Natural killer cell (primary cell): ENCODE data around the gene KCP. TPM values are rescaled to one million over a fixed set of nuclear protein-coding genes. Genes with fewer than 3 reads are reported as not detected.
A peak's percentile ranks its signal among the peaks of the same experiment; 100 is the strongest.

Experiments
- ATAC-seq, 3 donors: fragments of 150-1000 bp in 2 of 3; fragments of 200-7000 bp in 1 of 3; cut with Tn5 transposase; 1 replicate in 1 of 3; 2 replicates in 2 of 3; pipeline ENCODE4 v1.10.0; 2021; ENCODE audit warnings: mild to moderate bottlenecking in 2 of 3, moderate library complexity in 2 of 3
- DNase-seq, 2 donors: peaks; one replicate each; pipeline versions ENCODE4 v3.0.0 to v3.0.0-alpha.2; 2013 to 2021; ENCODE audit warnings: mixed read lengths in 1 of 2
- H3K27ac ChIP-seq: one replicate; pipeline ENCODE4 v1.5.1; 2013; ENCODE audit warnings: mild to moderate bottlenecking, low read length
- H3K27me3 ChIP-seq: one replicate; pipeline ENCODE4 v1.6.1; 2013; ENCODE audit warnings: low read length; ENCODE audit not compliant: control insufficient read depth, insufficient read depth
- H3K36me3 ChIP-seq: one replicate; pipeline ENCODE4 v1.6.1; 2013; ENCODE audit warnings: low read length; ENCODE audit not compliant: control insufficient read depth, insufficient read depth
- H3K4me1 ChIP-seq: one replicate; pipeline ENCODE4 v1.6.1; 2013; ENCODE audit warnings: low read length; ENCODE audit not compliant: control insufficient read depth, insufficient read depth
- H3K4me3 ChIP-seq: one replicate; pipeline ENCODE4 v1.5.1; 2013; ENCODE audit warnings: low read length
- H3K9me3 ChIP-seq: one replicate; pipeline ENCODE4 v1.6.1; 2013; ENCODE audit warnings: low read length; ENCODE audit not compliant: control insufficient read depth, insufficient read depth
- H3K27ac Mint-ChIP-seq, 2 donors: one replicate each; pipeline ENCODE4 v1.8.0; 2022; ENCODE audit warnings: mild to moderate bottlenecking in 2 of 2, mixed read lengths in 2 of 2, moderate library complexity in 1 of 2
- H3K27me3 Mint-ChIP-seq, 2 donors: one replicate each; pipeline ENCODE4 v1.8.0; 2022; ENCODE audit warnings: low read depth in 2 of 2, mixed read lengths in 2 of 2
- H3K36me3 Mint-ChIP-seq: one replicate; pipeline ENCODE4 v1.8.0; 2022; ENCODE audit warnings: mixed read lengths
- H3K4me1 Mint-ChIP-seq, 2 donors: one replicate each; pipeline ENCODE4 v1.8.0; 2022; ENCODE audit warnings: mixed read lengths in 2 of 2
- H3K4me3 Mint-ChIP-seq: one replicate; pipeline ENCODE4 v1.8.0; 2022; ENCODE audit warnings: mild to moderate bottlenecking, moderate library complexity, mixed read lengths
- H3K9me3 Mint-ChIP-seq, 2 donors: one replicate each; pipeline ENCODE4 v1.8.0; 2022; ENCODE audit warnings: mixed read lengths in 2 of 2
- WGBS: methylation state at CpG from one replicate; pipeline ENCODE4 v1.1.7; 2013; ENCODE audit warnings: missing lambda C conversion rate; ENCODE audit not compliant: insufficient coverage; 5-methylcytosine and 5-hydroxymethylcytosine counted together
- intact Hi-C: fragments of 100-400 bp; cut with micrococcal nuclease; formaldehyde crosslinking; loops from one replicate; pipeline ENCODE4 v1.14.2; 2022
- total RNA-seq, 4 donors: library from RNA; stranded (reverse); fragments of 120-200 nt in 1 of 4; gene quantifications; one replicate each; pipeline versions ENCODE4 v1.2.3 to v1.2.4, GENCODE V29; 2013 to 2022
- TF ChIP-seq, protein P1 (sequence below): fragments of 200-600 bp; IDR thresholded peaks from one replicate; pipeline ENCODE4 v1.8.0; 2022; ENCODE audit warnings: antibody characterized with exemption

KCP gene
- total RNA-seq, 3 donors from 2014 or later (not counting 1 experiment from before 2014, with no cell fraction given), result 0.49 to 0.95 TPM; not detected in 1

DNA sequence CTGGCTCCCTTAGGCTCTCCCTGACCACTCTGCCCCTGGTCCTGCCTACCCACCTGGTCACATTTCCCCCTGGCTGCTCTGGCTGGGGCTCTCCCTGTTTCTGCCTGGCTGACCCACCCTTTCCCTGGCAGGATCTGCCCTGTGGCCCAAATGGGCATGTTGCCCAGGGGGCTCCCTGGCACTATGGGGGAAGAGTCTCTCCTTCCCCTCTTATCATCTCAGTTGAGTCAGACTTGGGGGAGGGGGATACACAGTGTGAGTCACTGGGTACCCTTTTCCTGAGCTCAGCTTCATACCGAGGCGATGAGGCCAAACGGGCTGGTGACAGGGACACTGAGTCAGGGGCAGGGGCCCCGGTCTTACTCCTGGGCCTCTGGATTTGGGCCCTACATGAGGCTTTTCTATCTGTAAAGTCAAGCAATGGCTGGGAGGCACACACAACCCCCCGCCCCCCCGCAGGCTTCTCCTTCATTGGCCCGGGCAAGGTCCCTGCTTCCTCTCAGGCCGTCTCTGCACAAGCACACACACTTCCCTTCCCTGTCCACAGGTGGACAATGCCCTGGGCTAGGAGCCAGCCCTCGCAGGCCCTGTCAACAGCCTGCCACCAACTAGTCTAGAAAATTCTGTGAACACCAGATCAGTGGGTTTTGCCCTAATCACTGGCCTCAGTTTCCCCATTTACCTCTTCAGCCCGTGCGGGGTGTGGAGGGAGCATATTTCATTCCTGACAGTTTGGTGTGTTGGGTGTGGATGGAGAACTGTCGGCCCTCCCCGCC lies 80.9 kb downstream of the KCP start:
- peak overlapping the region; percentile 40 for H3K4me3 Mint-ChIP-seq
- H3K9me3 Mint-ChIP-seq, result no peaks in the 10 kb centered on the region
- DNase-seq, result no peak
- Histone ChIP-seq H3K27me3 (peaks cover 25% of the 10 kb centered on the region), H3K27ac (no peak overlapping the region), H3K9me3 (no peaks in the 10 kb centered on the region), H3K4me3 (no peak overlapping the region), H3K4me1 (peaks cover 22% of the 10 kb centered on the region), H3K36me3 (no peaks in the 10 kb centered on the region)
- TF ChIP-seq, protein P1, sequence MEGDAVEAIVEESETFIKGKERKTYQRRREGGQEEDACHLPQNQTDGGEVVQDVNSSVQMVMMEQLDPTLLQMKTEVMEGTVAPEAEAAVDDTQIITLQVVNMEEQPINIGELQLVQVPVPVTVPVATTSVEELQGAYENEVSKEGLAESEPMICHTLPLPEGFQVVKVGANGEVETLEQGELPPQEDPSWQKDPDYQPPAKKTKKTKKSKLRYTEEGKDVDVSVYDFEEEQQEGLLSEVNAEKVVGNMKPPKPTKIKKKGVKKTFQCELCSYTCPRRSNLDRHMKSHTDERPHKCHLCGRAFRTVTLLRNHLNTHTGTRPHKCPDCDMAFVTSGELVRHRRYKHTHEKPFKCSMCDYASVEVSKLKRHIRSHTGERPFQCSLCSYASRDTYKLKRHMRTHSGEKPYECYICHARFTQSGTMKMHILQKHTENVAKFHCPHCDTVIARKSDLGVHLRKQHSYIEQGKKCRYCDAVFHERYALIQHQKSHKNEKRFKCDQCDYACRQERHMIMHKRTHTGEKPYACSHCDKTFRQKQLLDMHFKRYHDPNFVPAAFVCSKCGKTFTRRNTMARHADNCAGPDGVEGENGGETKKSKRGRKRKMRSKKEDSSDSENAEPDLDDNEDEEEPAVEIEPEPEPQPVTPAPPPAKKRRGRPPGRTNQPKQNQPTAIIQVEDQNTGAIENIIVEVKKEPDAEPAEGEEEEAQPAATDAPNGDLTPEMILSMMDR, result no peak
- WGBS, result 21% methylated on average over 13 of the region's 13 CpGs
- peaks cover 0 to 37% of the 10 kb centered on the region in 2 donors for H3K27me3 Mint-ChIP-seq
- H3K36me3 Mint-ChIP-seq, result no peaks in the 10 kb centered on the region
- no peak for ATAC-seq
- H3K4me1 Mint-ChIP-seq, result peaks cover 0 to 20% of the 10 kb centered on the region in 2 donors
- no peak overlapping the region for H3K27ac Mint-ChIP-seq
- intact Hi-C loops, result no loop called here

GRCh38 chr7:128827971-128828711 lies 82.4 kb downstream of the KCP start:
- Mint-ChIP-seq H3K27ac (no peak overlapping the region), H3K4me3 (no peak overlapping the region), H3K36me3 (no peaks in the 10 kb centered on the region), H3K4me1 (peaks cover 0 to 20% of the 10 kb centered on the region in 2 donors), H3K9me3 (no peaks in the 10 kb centered on the region), H3K27me3 (peaks cover 0 to 30% of the 10 kb centered on the region in 2 donors)
- no peaks in the 10 kb centered on the region for H3K36me3 ChIP-seq
- H3K27me3 ChIP-seq, result peaks cover 25% of the 10 kb centered on the region
- ATAC-seq, result no peak
- no peak for DNase-seq
- TF ChIP-seq, protein P1, result no peak
- H3K4me1 ChIP-seq, result peaks cover 22% of the 10 kb centered on the region
- intact Hi-C loops, result no loop called here
- 87% methylated on average over 9 of the region's 10 CpGs for WGBS
- no peak overlapping the region for H3K4me3 ChIP-seq
- H3K27ac ChIP-seq, result no peak overlapping the region
- H3K9me3 ChIP-seq, result no peaks in the 10 kb centered on the region

DNA sequence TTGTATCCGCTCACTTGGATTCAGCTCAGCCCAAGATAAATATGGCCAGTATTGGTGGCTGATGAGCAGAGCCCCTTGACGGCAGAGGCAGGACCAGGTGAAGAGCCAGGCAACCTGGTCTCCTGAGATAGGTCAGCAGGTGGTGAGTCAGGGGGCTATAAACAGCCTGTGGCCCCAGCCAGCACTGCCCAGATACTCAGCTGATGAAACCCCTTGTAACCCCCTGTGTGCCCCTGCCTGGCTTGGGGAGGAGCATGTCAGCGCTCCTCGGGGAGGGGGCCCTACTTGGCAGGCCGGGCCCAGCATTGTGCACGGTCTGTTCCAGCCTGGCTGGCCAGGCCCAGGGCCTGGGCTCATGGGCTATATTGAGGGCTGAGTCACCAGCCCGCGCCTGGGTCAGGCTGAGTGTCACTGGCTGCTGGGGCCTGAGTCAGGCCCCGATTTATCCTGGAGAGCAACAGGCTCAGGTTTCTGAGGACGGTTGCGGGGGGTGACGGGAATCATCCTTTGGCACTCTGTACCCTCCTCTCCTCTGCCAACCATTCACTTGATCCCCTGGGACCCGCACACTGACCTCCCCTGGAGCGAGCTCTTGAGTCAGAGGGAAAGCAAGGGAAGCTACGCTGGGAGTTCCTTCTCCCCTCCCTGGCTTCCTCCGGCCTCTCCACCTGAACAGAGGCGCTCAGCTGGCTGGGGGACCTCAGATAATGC lies 83.1 kb downstream of the KCP start:
- Mint-ChIP-seq H3K36me3 (no peaks in the 10 kb centered on the region), H3K27ac (no peak overlapping the region), H3K9me3 (no peaks in the 10 kb centered on the region), H3K4me3 (no peak overlapping the region), H3K4me1 (peaks cover 0 to 20% of the 10 kb centered on the region in 2 donors), H3K27me3 (peaks cover 0 to 30% of the 10 kb centered on the region in 2 donors)
- DNase-seq, result no peak
- intact Hi-C loops, result no loop called here
- peaks cover 19% of the 10 kb centered on the region for H3K27me3 ChIP-seq
- H3K9me3 ChIP-seq, result no peaks in the 10 kb centered on the region
- H3K36me3 ChIP-seq, result no peaks in the 10 kb centered on the region
- no peak for ATAC-seq
- WGBS, result 91% methylated on average over 17 of the region's 17 CpGs
- no peak overlapping the region for H3K4me3 ChIP-seq
- no peak overlapping the region for H3K27ac ChIP-seq
- TF ChIP-seq, protein P1, result no peak
- peaks cover 22% of the 10 kb centered on the region for H3K4me1 ChIP-seq
